SK-N-SH treated with all-trans-retinoic acid at 6 μM for 48 hours (cell line): ENCODE results near the gene MGAT3.

Experiments
- ATAC-seq: fragments of 200-7000 bp; cut with Tn5 transposase; 3 replicates; pipeline ENCODE4 v1.9.1; 2020; ENCODE audit warnings: mild to moderate bottlenecking, moderate library complexity
- ARNTL ChIP-seq: fragments of 450-650 bp; formaldehyde crosslinking; IDR thresholded peaks from 2 replicates; pipeline ENCODE4 v1.5.0; 2020; ENCODE audit warnings: low read depth, mild to moderate bottlenecking, moderate library complexity, borderline replicate concordance
- BACH2 ChIP-seq: fragments of 250-450 bp; sonication (Bioruptor Pico); IDR thresholded peaks from 2 replicates; pipeline ENCODE4 v1.9.0; 2021; ENCODE audit warnings: mild to moderate bottlenecking, borderline replicate concordance
- CREB5 ChIP-seq: fragments of 250-450 bp; sonication (Bioruptor Pico); IDR thresholded peaks from 2 replicates; pipeline ENCODE4 v1.5.1; 2020; ENCODE audit warnings: low read depth, mild to moderate bottlenecking, moderate library complexity
- CSDC2 ChIP-seq: fragments of 250-450 bp; sonication (Bioruptor Pico); IDR thresholded peaks from 2 replicates; pipeline ENCODE4 v1.5.0; 2020; ENCODE audit warnings: mild to moderate bottlenecking, moderate library complexity
- ESRRG ChIP-seq: fragments of 250-450 bp; sonication (Bioruptor Pico); IDR thresholded peaks from 2 replicates; pipeline ENCODE4 v1.6.1; 2021; ENCODE audit warnings: mild to moderate bottlenecking
- GLIS3 ChIP-seq: fragments of 250-450 bp; sonication (Bioruptor Pico); IDR thresholded peaks from 2 replicates; pipeline ENCODE4 v1.5.0; 2020; ENCODE audit warnings: mild to moderate bottlenecking, moderate library complexity
- ISL1 ChIP-seq: fragments of 250-450 bp; sonication (Bioruptor Pico); IDR thresholded peaks from 2 replicates; pipeline ENCODE4 v2.1.2; 2022; ENCODE audit warnings: mild to moderate bottlenecking, moderate library complexity
- OSR1 ChIP-seq: fragments of 250-450 bp; sonication (Bioruptor Pico); IDR thresholded peaks from 2 replicates; pipeline ENCODE4 v1.8.0; 2022; ENCODE audit warnings: moderate library complexity, mild to moderate bottlenecking, inconsistent platforms
- POU6F1 ChIP-seq: fragments of 250-450 bp; sonication (Bioruptor Pico); IDR thresholded peaks from 2 replicates; pipeline ENCODE4 v1.8.0; 2021; ENCODE audit warnings: low read depth, mild to moderate bottlenecking, moderate library complexity, borderline replicate concordance
- PPARA ChIP-seq: fragments of 250-450 bp; sonication (Bioruptor Pico); IDR thresholded peaks from 2 replicates; pipeline ENCODE4 v1.5.0; 2020; ENCODE audit warnings: mild to moderate bottlenecking, borderline replicate concordance
- RARB ChIP-seq: fragments of 250-450 bp; sonication (Bioruptor Pico); IDR thresholded peaks from 2 replicates; pipeline ENCODE4 v1.8.0; 2021; ENCODE audit warnings: mild to moderate bottlenecking, moderate library complexity
- SNAI2 ChIP-seq: fragments of 250-450 bp; sonication (Bioruptor Pico); IDR thresholded peaks from 2 replicates; pipeline ENCODE4 v1.5.0; 2020; ENCODE audit warnings: mild to moderate bottlenecking, moderate library complexity
- TCF4 ChIP-seq: fragments of 250-450 bp; sonication (Bioruptor Pico); IDR thresholded peaks from 2 replicates; pipeline ENCODE4 v1.8.0; 2021; ENCODE audit warnings: mild to moderate bottlenecking, moderate library complexity, borderline replicate concordance
- TOX ChIP-seq: fragments of 250-450 bp; sonication (Bioruptor Pico); IDR thresholded peaks from 2 replicates; pipeline ENCODE4 v1.8.0; 2021; ENCODE audit warnings: mild to moderate bottlenecking, moderate library complexity, borderline replicate concordance
- ZC3H10 ChIP-seq: fragments of 250-450 bp; sonication (Bioruptor Pico); IDR thresholded peaks from 2 replicates; pipeline ENCODE4 v1.5.1; 2021; ENCODE audit warnings: mild to moderate bottlenecking, moderate library complexity
- ZFP3 ChIP-seq: fragments of 250-450 bp; sonication (Bioruptor Pico); IDR thresholded peaks from 2 replicates; pipeline ENCODE4 v1.5.0; 2020; ENCODE audit warnings: mild to moderate bottlenecking, moderate library complexity
- ZFP30 ChIP-seq: fragments of 450-650 bp; formaldehyde crosslinking; IDR thresholded peaks from 2 replicates; pipeline ENCODE4 v1.5.0; 2022; ENCODE audit warnings: mild to moderate bottlenecking, moderate library complexity
- ZNF565 ChIP-seq: fragments of 450-650 bp; formaldehyde crosslinking; conservative IDR thresholded peaks from 2 replicates; pipeline ENCODE4 v1.5.0; 2020; ENCODE audit warnings: low read depth, mild to moderate bottlenecking, moderate library complexity
- ZNF70 ChIP-seq: fragments of 450-650 bp; formaldehyde crosslinking; IDR thresholded peaks from 2 replicates; pipeline ENCODE4 v1.5.0; 2020; ENCODE audit warnings: mild to moderate bottlenecking, moderate library complexity
- TF ChIP-seq, protein P1 (sequence below): fragments of 250-450 bp; sonication (Bioruptor Pico); IDR thresholded peaks from 2 replicates; pipeline ENCODE4 v1.5.0; 2020; ENCODE audit warnings: mild to moderate bottlenecking, moderate library complexity
- TF ChIP-seq, protein P2 (sequence below): fragments of 250-450 bp; sonication (Bioruptor Pico); IDR thresholded peaks from 2 replicates; pipeline ENCODE4 v1.8.0; 2020; ENCODE audit warnings: mild to moderate bottlenecking, moderate library complexity, borderline replicate concordance

MGAT3 gene

DNA sequence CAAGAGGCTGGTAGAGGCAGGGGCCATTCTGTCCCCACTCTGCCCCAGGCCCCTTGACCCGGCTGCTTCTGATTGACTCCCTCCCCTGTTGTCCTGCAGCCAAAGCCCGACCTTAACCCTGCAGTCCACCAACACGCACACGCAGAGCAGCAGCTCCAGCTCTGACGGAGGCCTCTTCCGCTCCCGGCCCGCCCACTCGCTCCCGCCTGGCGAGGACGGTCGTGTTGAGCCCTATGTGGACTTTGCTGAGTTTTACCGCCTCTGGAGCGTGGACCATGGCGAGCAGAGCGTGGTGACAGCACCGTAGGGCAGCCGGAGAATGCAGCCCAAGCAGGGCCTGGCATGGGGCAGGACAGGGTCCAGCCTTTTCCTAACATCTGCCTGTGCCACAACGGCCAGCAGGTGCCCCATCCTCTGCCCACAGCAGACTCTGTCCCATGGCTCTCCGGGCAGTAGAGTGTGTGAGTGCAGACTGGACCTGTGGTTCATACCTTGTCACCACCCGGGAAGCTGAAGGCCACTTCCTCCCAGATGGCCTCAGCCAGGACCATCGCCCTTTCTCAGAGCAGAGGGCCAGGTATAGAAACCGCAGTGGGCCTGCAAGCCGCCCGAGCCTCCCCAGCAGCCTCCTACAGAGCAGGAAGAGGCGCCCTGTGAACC is 26.8 kb upstream of the MGAT3 start:
- no peak for ATAC-seq

GRCh38 chr22:39430576-39431150 is 26.1 kb upstream of the MGAT3 start:
- no peak for ATAC-seq
- TF ChIP-seq CSDC2 (CRISPR knock-in tag) (no peak), ISL1 (CRISPR knock-in tag) (no peak), ZNF565 (CRISPR knock-in tag) (no peak), GLIS3 (no peak), SNAI2 (CRISPR knock-in tag) (no peak), ZFP30 (CRISPR knock-in tag) (no peak), ESRRG (no peak), ARNTL (no peak), ZNF70 (CRISPR knock-in tag) (no peak), BACH2 (no peak), RARB (CRISPR knock-in tag) (no peak), TOX (no peak), CREB5 (CRISPR knock-in tag) (no peak), ZC3H10 (CRISPR knock-in tag) (no peak)

More for the DNA sequence above, 26.8 kb upstream of the MGAT3 start:
- no peak for TF ChIP-seq TCF4 (CRISPR knock-in tag)

DNA sequence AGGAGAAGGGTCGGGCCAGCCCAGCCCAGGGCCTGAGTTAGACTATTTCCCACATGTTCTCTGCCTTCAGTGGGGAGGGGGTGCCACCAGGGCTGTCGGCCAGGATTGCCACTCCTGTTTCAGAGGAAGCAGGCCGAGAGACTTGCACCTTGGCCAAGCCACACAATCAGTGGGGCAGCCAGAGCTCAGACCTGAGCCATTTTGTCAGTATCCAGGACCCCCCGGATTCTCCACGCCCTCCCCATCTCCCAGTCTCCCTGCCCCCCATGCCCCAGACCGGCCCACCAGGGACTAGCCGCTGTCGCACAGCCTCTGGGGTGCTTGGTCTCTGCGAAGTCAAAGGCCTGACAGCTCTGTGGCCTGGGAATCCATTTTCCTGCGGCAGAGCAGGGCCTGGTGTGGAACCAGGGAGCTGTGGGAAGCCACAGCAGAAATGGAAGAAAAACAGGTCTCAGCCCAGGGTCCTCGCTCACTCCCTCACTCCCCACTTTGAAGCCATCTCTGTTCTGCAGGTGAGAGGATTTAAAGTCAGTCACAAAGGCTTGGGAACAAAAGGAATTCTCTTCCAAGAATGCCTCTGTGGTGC is 25.5 kb upstream of the MGAT3 start:
- ATAC-seq = no peak; the same call in 2 of the 3 replicates
- TF ChIP-seq, protein P1, sequence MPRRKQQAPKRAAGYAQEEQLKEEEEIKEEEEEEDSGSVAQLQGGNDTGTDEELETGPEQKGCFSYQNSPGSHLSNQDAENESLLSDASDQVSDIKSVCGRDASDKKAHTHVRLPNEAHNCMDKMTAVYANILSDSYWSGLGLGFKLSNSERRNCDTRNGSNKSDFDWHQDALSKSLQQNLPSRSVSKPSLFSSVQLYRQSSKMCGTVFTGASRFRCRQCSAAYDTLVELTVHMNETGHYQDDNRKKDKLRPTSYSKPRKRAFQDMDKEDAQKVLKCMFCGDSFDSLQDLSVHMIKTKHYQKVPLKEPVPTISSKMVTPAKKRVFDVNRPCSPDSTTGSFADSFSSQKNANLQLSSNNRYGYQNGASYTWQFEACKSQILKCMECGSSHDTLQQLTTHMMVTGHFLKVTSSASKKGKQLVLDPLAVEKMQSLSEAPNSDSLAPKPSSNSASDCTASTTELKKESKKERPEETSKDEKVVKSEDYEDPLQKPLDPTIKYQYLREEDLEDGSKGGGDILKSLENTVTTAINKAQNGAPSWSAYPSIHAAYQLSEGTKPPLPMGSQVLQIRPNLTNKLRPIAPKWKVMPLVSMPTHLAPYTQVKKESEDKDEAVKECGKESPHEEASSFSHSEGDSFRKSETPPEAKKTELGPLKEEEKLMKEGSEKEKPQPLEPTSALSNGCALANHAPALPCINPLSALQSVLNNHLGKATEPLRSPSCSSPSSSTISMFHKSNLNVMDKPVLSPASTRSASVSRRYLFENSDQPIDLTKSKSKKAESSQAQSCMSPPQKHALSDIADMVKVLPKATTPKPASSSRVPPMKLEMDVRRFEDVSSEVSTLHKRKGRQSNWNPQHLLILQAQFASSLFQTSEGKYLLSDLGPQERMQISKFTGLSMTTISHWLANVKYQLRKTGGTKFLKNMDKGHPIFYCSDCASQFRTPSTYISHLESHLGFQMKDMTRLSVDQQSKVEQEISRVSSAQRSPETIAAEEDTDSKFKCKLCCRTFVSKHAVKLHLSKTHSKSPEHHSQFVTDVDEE (CRISPR knock-in tag) = no peak
- TF ChIP-seq ZC3H10 (CRISPR knock-in tag) = no peak
- no peak for TF ChIP-seq ESRRG
- no peak for TF ChIP-seq POU6F1
- no peak for TF ChIP-seq ISL1 (CRISPR knock-in tag)
- TF ChIP-seq, protein P2, sequence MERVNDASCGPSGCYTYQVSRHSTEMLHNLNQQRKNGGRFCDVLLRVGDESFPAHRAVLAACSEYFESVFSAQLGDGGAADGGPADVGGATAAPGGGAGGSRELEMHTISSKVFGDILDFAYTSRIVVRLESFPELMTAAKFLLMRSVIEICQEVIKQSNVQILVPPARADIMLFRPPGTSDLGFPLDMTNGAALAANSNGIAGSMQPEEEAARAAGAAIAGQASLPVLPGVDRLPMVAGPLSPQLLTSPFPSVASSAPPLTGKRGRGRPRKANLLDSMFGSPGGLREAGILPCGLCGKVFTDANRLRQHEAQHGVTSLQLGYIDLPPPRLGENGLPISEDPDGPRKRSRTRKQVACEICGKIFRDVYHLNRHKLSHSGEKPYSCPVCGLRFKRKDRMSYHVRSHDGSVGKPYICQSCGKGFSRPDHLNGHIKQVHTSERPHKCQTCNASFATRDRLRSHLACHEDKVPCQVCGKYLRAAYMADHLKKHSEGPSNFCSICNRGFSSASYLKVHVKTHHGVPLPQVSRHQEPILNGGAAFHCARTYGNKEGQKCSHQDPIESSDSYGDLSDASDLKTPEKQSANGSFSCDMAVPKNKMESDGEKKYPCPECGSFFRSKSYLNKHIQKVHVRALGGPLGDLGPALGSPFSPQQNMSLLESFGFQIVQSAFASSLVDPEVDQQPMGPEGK (CRISPR knock-in tag) = no peak
- TF ChIP-seq TOX = no peak
- TF ChIP-seq OSR1 (CRISPR knock-in tag) = no peak
- no peak for TF ChIP-seq ZNF70 (CRISPR knock-in tag)
- TF ChIP-seq ZFP3 (CRISPR knock-in tag) = no peak

DNA sequence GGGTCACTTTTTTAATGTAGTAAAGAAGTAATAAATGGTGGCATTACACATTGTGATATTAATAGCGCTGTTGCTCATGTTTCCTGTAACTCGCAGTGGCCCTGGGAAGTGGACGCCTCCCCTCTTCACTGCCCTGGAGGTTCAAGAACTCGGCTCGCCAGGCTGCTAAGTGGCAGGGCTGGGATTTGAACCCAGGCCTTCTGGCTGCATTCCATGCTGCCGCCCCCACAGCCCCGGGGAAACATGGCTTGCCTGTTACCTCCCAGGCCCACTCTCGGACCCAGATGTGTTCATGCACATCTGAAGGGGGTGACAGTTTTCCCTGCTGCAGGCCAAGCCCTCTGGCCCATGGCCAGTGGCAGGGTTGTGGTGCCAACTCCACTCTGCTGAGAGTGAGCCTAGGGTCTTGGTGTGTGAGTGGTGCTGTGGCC is 25.0 kb upstream of the MGAT3 start:
- ATAC-seq = peak; percentile 64; the same call in 2 of the 3 replicates
- no peak for TF ChIP-seq ARNTL
- TF ChIP-seq POU6F1 = no peak
- no peak for TF ChIP-seq PPARA (CRISPR knock-in tag)
- TF ChIP-seq OSR1 (CRISPR knock-in tag) = no peak
- no peak for TF ChIP-seq ZFP3 (CRISPR knock-in tag)
- TF ChIP-seq BACH2 = no peak
- TF ChIP-seq SNAI2 (CRISPR knock-in tag) = no peak
- no peak for TF ChIP-seq TCF4 (CRISPR knock-in tag)
- no peak for TF ChIP-seq CREB5 (CRISPR knock-in tag)
- TF ChIP-seq ESRRG = no peak
- TF ChIP-seq ISL1 (CRISPR knock-in tag) = no peak
